HepG2 (cell line): Measurements from ENCODE around the gene PKNOX2. TPM values are rescaled to one million over a fixed set of nuclear protein-coding genes. Genes with fewer than 3 reads are reported as not detected.

Experiments used
- ATAC-seq: fragments of 200-7000 bp; cut with Tn5 transposase; 3 replicates; pipeline ENCODE4 v1.9.1; 2020; ENCODE audit warnings: mild to moderate bottlenecking, moderate library complexity
- BruUV-seq: library from RNA; stranded (reverse); fragments of 400-500 nt; replicated peaks from 2 replicates; lab custom pipeline; 2021; lab: Mats Ljungman, UMichigan
- CTCF ChIA-PET: fragments of 300-600 bp; formaldehyde crosslinking; extraction: SDS; loops from one replicate; lab custom pipeline; 2021; ENCODE audit warnings: low total read pairs, inconsistent platforms, low intra/inter-chr PET ratio; lab: Yijun Ruan, JAX
- POLR2A ChIA-PET: fragments of 350-600 bp; sonication (Branson Sonifier 250); formaldehyde crosslinking; loops from one replicate; lab custom pipeline; 2020; ENCODE audit warnings: antibody characterized with exemption, inconsistent platforms; lab: Yijun Ruan, JAX
- DNase-seq: peaks from one replicate; pipeline ENCODE4 v3.0.0-alpha.2; 2015; ENCODE audit warnings: low spot score
- FAIRE-seq: peaks from 3 replicates; lab custom pipeline; 2011; peaks lifted over from hg19 to GRCh38; lab: Jason Lieb, UNC
- H2AFZ ChIP-seq: one replicate; pipeline ENCODE4 v1.6.1; 2011; ENCODE audit warnings: low read length, inconsistent platforms
- H3K27ac ChIP-seq: fragments of 300-600 bp; 3 replicates; pipeline ENCODE4 v1.8.0; 2011; ENCODE audit warnings: mixed run types, mild to moderate bottlenecking, mixed read lengths, low read length, inconsistent platforms; ENCODE audit not compliant: insufficient read depth; ENCODE audit errors: extremely low read length
- H3K27me3 ChIP-seq, 2 experiments: fragments of 200-600 bp in 1 of 2; 2 replicates in 1 of 2; 3 replicates in 1 of 2; pipeline versions ENCODE4 v1.6.0 to v1.8.0; 2011; ENCODE audit warnings: low read length in 2 of 2, mild to moderate bottlenecking in 2 of 2, moderate library complexity in 2 of 2, inconsistent platforms in 1 of 2; ENCODE audit not compliant: insufficient read depth in 2 of 2, control insufficient read depth in 1 of 2
- H3K36me3 ChIP-seq, 2 experiments: fragments of 200-600 bp in 1 of 2; replicated peaks in 1 of 2; 2 replicates in 1 of 2; 3 replicates in 1 of 2; pipeline versions ENCODE4 v1.5.1 to v1.8.0; 2011; ENCODE audit warnings: low read length in 2 of 2, inconsistent platforms in 1 of 2; ENCODE audit not compliant: insufficient read depth in 2 of 2, control insufficient read depth in 1 of 2
- H3K4me1 ChIP-seq: 2 replicates; pipeline ENCODE4 v1.5.1; 2012; ENCODE audit warnings: low read length, inconsistent platforms; ENCODE audit not compliant: insufficient read depth
- H3K4me2 ChIP-seq: 2 replicates; pipeline ENCODE4 v1.6.0; 2011; ENCODE audit warnings: low read depth, low read length, inconsistent platforms
- H3K4me3 ChIP-seq, 3 experiments: fragments of 200-600 bp in 1 of 3; sonication (generic), shearing (Covaris generic) in 1 of 3; replicated peaks in 1 of 3; 2 replicates each; pipeline ENCODE4 v1.5.1; 2011 to 2016; ENCODE audit warnings: low read length in 3 of 3, inconsistent platforms in 2 of 3, low read depth in 2 of 3, mild to moderate bottlenecking in 2 of 3, control low read depth in 1 of 3, mixed read lengths in 1 of 3; ENCODE audit not compliant: insufficient read depth in 1 of 3
- H3K79me2 ChIP-seq: one replicate; pipeline ENCODE4 v1.6.1; 2011; ENCODE audit warnings: low read length, inconsistent platforms; ENCODE audit not compliant: insufficient read depth
- H3K9ac ChIP-seq: 2 replicates; pipeline ENCODE4 v1.6.0; 2011; ENCODE audit warnings: mild to moderate bottlenecking, low read depth, low read length, inconsistent platforms; ENCODE audit not compliant: insufficient read depth
- H3K9me3 ChIP-seq: 2 replicates; pipeline ENCODE4 v1.5.1; 2012; ENCODE audit warnings: mild to moderate bottlenecking, low read length
- H4K20me1 ChIP-seq: 2 replicates; pipeline ENCODE4 v1.6.0; 2011; ENCODE audit warnings: inconsistent platforms, mild to moderate bottlenecking, low read length, moderate library complexity; ENCODE audit not compliant: insufficient read depth
- KLF9 ChIP-seq: IDR thresholded peaks from 2 replicates; pipeline ENCODE4 v1.6.1; 2016; ENCODE audit warnings: low read depth
- MZF1 ChIP-seq: sonication (generic); formaldehyde crosslinking; IDR thresholded peaks from 2 replicates; pipeline ENCODE4 v1.8.1; 2023; ENCODE audit warnings: mild to moderate bottlenecking, missing genetic modification reagents, borderline replicate concordance
- PRPF4 ChIP-seq: fragments of 200-400 bp; formaldehyde crosslinking; IDR thresholded peaks from 2 replicates; pipeline ENCODE4 v1.6.1; 2016; ENCODE audit warnings: low read length, low read depth; ENCODE audit not compliant: poor library complexity, severe bottlenecking
- REL ChIP-seq: sonication (generic); formaldehyde crosslinking; conservative IDR thresholded peaks from 2 replicates; pipeline ENCODE4 v1.8.0; 2022; ENCODE audit warnings: mild to moderate bottlenecking, missing genetic modification reagents, moderate library complexity
- U2AF1 ChIP-seq: fragments of 200-400 bp; formaldehyde crosslinking; optimal IDR thresholded peaks from 2 replicates; pipeline ENCODE3; 2017; ENCODE audit warnings: mild to moderate bottlenecking, low read depth, low read length
- ZBED4 ChIP-seq: sonication (generic); formaldehyde crosslinking; IDR thresholded peaks from 2 replicates; pipeline ENCODE4 v1.4.0; 2020; ENCODE audit warnings: missing genetic modification reagents, borderline replicate concordance
- ZNF143 ChIP-seq: sonication (generic); formaldehyde crosslinking; IDR thresholded peaks from 2 replicates; pipeline ENCODE4 v1.4.0; 2020; ENCODE audit warnings: missing genetic modification reagents
- ZNF234 ChIP-seq: sonication (generic); formaldehyde crosslinking; conservative IDR thresholded peaks from 2 replicates; pipeline ENCODE4 v1.5.1; 2020; ENCODE audit warnings: mild to moderate bottlenecking, missing genetic modification reagents
- ZNF333 ChIP-seq: sonication (generic); formaldehyde crosslinking; IDR thresholded peaks from 2 replicates; pipeline ENCODE4 v1.4.0; 2020; ENCODE audit warnings: mild to moderate bottlenecking, missing genetic modification reagents, borderline replicate concordance
- ZNF382 ChIP-seq: sonication (generic); formaldehyde crosslinking; IDR thresholded peaks from 2 replicates; pipeline ENCODE4 v1.5.0; 2020; ENCODE audit warnings: missing genetic modification reagents, mild to moderate bottlenecking, borderline replicate concordance
- WGBS: methylation state at CpG from one replicate; pipeline ENCODE4 v1.1.6; 2017; ENCODE audit warnings: low lambda C conversion rate; 5-methylcytosine and 5-hydroxymethylcytosine counted together
- in situ Hi-C: cut with HindIII; loops from 2 replicates; pipeline ENCODE4 v1.10.0; 2017; ENCODE audit warnings: low pct_unique_long_range_greater_than_20kb; ENCODE audit not compliant: extremely low pct_ligation_motif_present
- intact Hi-C: fragments of 100-400 bp; cut with micrococcal nuclease; formaldehyde crosslinking; loops from one replicate; pipeline ENCODE4 v1.10.0; 2022; ENCODE audit not compliant: unreplicated experiment
- polyA plus RNA-seq, 8 experiments: library from polyadenylated mRNA; depleted of rRNA in 3 of 8; stranded (reverse) in 7 of 8; unstranded in 1 of 8; fragments of >200 nt; fragmentation: Illumina TruSeq in 4 of 8; extraction: Trizol in 4 of 8; gene quantifications; 2 replicates each; pipeline versions ENCODE4 v1.2.1 to v1.2.3, GENCODE V29; 2011 to 2016; ENCODE audit warnings: low read depth in 4 of 8, missing spikeins in 1 of 8, mixed read lengths in 1 of 8; ENCODE audit not compliant: insufficient read depth in 1 of 8
- total RNA-seq, 5 experiments: library from RNA; depleted of rRNA; stranded (reverse); fragments of >200 nt; fragmentation: Illumina TruSeq; extraction: Trizol; gene quantifications; 2 replicates each; pipeline ENCODE4 v1.2.3, GENCODE V29; 2016; ENCODE audit warnings: low read depth in 1 of 5

PKNOX2 gene
- total and polyA plus RNA-seq, 2 of the 13 experiments (the other 11 are each of a cell fraction or from before 2014, with no cell fraction given) = not detected

- Histone ChIP-seq H3K4me2 (no peak overlapping the region), H4K20me1 (no peaks in the 10 kb centered on the region), H3K27ac (no peak overlapping the region), H3K9me3 (no peaks in the 10 kb centered on the region), H3K4me3 (no peak overlapping the region), H3K4me1 (peaks cover 27% of the 10 kb centered on the region), H3K79me2 (no peaks in the 10 kb centered on the region), H3K9ac (no peak overlapping the region), H3K27me3 (peaks cover 4 to 44% of the 10 kb centered on the region in 2 experiments; a peak in 3 of 5 replicates), H3K36me3 (no peaks in the 10 kb centered on the region), H2AFZ (no peak overlapping the region)
- BruUV-seq = no TSS peak
- POLR2A ChIA-PET = no interaction called here
- WGBS = 23% methylated on average over 7 of the region's 8 CpGs
- TF ChIP-seq ZNF143 (CRISPR knock-in tag) (no peak), ZNF333 (no peak), U2AF1 (no peak), KLF9 (CRISPR knock-in tag) (no peak), ZNF234 (CRISPR knock-in tag) (no peak), ZBED4 (CRISPR knock-in tag) (no peak), PRPF4 (no peak), MZF1 (CRISPR knock-in tag) (no peak), REL (no peak), ZNF382 (CRISPR knock-in tag) (no peak)
- no peak for ATAC-seq
- in situ Hi-C loops (no loop called here), intact Hi-C loops (no loop called here)
- no peak for FAIRE-seq
- CTCF ChIA-PET = no interaction called here
- no peak for DNase-seq
Observed at GRCh38 chr11:125258291-125259032, 93.9 kb downstream of the PKNOX2 start.
